HG02943 (cell line): Measurements from ENCODE around the gene MTMR8.
"Not testable (repeated sequence)": the region's sequence is repeated elsewhere in the genome, so short reads cannot be mapped to it uniquely, and the experiment has no call there.

ENCODE experiments used
- ATAC-seq: cut with Tn5 transposase; IDR thresholded peaks from one replicate; pipeline ENCODE4 v1.9.1; 2021; ENCODE audit warnings: mild to moderate bottlenecking, low read depth, moderate library complexity; ENCODE audit not compliant: unreplicated experiment

Gene MTMR8

GRCh38 chrX:64394874-64395567 lies at the start of gene MTMR8:
Gene MTMR8, minus strand, starts transcription at chrX:64395452. Its CDS starts 89 bp downstream, at chrX:64395363.
- ATAC-seq, result peak; percentile 93

- no peak for ATAC-seq
Observed at GRCh38 chrX:64439551-64439950, 44.3 kb upstream of the MTMR8 start.

- no peak for ATAC-seq
Observed at GRCh38 chrX:64437665-64438064, 42.4 kb upstream of the MTMR8 start.

- ATAC-seq, result no peak
Observed at GRCh38 chrX:64437218-64437617, 42.0 kb upstream of the MTMR8 start.

- no peak for ATAC-seq
Observed at GRCh38 chrX:64428371-64428770, 33.1 kb upstream of the MTMR8 start.

GRCh38 chrX:64427787-64428186 lies 32.5 kb upstream of the MTMR8 start:
- ATAC-seq, result no peak

GRCh38 chrX:64427281-64427680 lies 32.0 kb upstream of the MTMR8 start:
- ATAC-seq, result no peak

- ATAC-seq, result not testable (repeated sequence)
Observed at GRCh38 chrX:64409730-64410129, 14.5 kb upstream of the MTMR8 start.

GRCh38 chrX:64398088-64398487 lies 2.8 kb upstream of the MTMR8 start:
- ATAC-seq, result no peak

- peak; percentile 15 for ATAC-seq
Observed at GRCh38 chrX:64395568-64395929, 297 bp upstream of the MTMR8 start.

- no peak for ATAC-seq
Observed at GRCh38 chrX:64394059-64394873, 986 bp downstream of the MTMR8 start.

GRCh38 chrX:64389489-64389888 lies 5.8 kb downstream of the MTMR8 start:
- ATAC-seq, result no peak

GRCh38 chrX:64380789-64381188 lies 14.5 kb downstream of the MTMR8 start:
- ATAC-seq, result not testable (repeated sequence)

GRCh38 chrX:64379924-64380323 lies 15.3 kb downstream of the MTMR8 start:
- ATAC-seq, result no peak

GRCh38 chrX:64377753-64378152 lies 17.5 kb downstream of the MTMR8 start:
- ATAC-seq, result no peak

GRCh38 chrX:64352081-64352480 lies 43.2 kb downstream of the MTMR8 start:
- ATAC-seq, result no peak

GRCh38 chrX:64350521-64350920 lies 44.7 kb downstream of the MTMR8 start:
- ATAC-seq, result no peak

- ATAC-seq, result no peak
Observed at GRCh38 chrX:64350047-64350446, 45.2 kb downstream of the MTMR8 start.

- no peak for ATAC-seq
Observed at GRCh38 chrX:64342811-64343210, 52.4 kb downstream of the MTMR8 start.

GRCh38 chrX:64338296-64338695 lies 57.0 kb downstream of the MTMR8 start:
- no peak for ATAC-seq

- no peak for ATAC-seq
Observed at GRCh38 chrX:64334467-64334866, 60.8 kb downstream of the MTMR8 start.

GRCh38 chrX:64330284-64330683 lies 65.0 kb downstream of the MTMR8 start:
- ATAC-seq, result no peak
